Prostate gland (tissue), 2 donors: Measurements from ENCODE around the gene NRF1. TPM values are rescaled to one million over a fixed set of nuclear protein-coding genes. Genes with fewer than 3 reads are reported as not detected.

ENCODE experiments used
- DNase-seq: peaks from one replicate; pipeline ENCODE4 v3.0.0-alpha.2; 2019; ENCODE audit warnings: low spot score
- H3K27ac ChIP-seq, 2 donors: fragments of 200-600 bp; sonication (generic); 2 replicates each; pipeline ENCODE4 v1.5.1; 2017 to 2019
- H3K27me3 ChIP-seq: fragments of 200-600 bp; sonication (generic); replicated peaks from 2 replicates; pipeline ENCODE4 v1.5.1; 2019; ENCODE audit not compliant: insufficient read depth
- H3K36me3 ChIP-seq, 2 donors: fragments of 200-600 bp; sonication (generic); 1 replicate in 1 of 2; 2 replicates in 1 of 2; pipeline versions ENCODE4 v1.5.1 to v1.8.1; 2017 to 2019
- H3K4me1 ChIP-seq: fragments of 200-600 bp; sonication (generic); replicated peaks from 2 replicates; pipeline ENCODE4 v1.5.1; 2019
- H3K4me3 ChIP-seq, 2 donors: fragments of 200-600 bp; sonication (generic); 2 replicates each; pipeline ENCODE4 v1.5.1; 2017 to 2019
- H3K9me3 ChIP-seq: fragments of 200-600 bp; sonication (generic); 2 replicates; pipeline ENCODE4 v1.5.1; 2017
- CTCF ChIP-seq, 4 experiments: fragments of 200-600 bp in 2 of 4; fragments of 450-650 bp in 2 of 4; sonication (generic) in 2 of 4; IDR thresholded peaks; 1 replicate in 3 of 4; 2 replicates in 1 of 4; pipeline ENCODE4 v1.5.1; 2016 to 2019; ENCODE audit warnings: antibody characterized with exemption in 4 of 4, mild to moderate bottlenecking in 2 of 4, moderate library complexity in 2 of 4
- POLR2A ChIP-seq: fragments of 450-650 bp; IDR thresholded peaks from one replicate; pipeline ENCODE4 v1.6.1; 2016; ENCODE audit warnings: antibody characterized with exemption, mild to moderate bottlenecking
- POLR2AphosphoS5 ChIP-seq: sonication (generic); formaldehyde crosslinking; IDR thresholded peaks from one replicate; pipeline ENCODE4 v1.6.1; 2017; ENCODE audit warnings: antibody characterized with exemption
- WGBS: methylation state at CpG from one replicate; pipeline ENCODE4 v1.1.5; 2018; 5-methylcytosine and 5-hydroxymethylcytosine counted together
- intact Hi-C: fragments of 100-400 bp; cut with DNase I; formaldehyde crosslinking; loops from one replicate; pipeline ENCODE4 v1.14.2; 2022
- total RNA-seq, 2 donors: library from RNA; depleted of rRNA; stranded (reverse); fragments of >200 nt; gene quantifications; one replicate each; pipeline ENCODE4 v1.1.0, GENCODE V29; 2016

The NRF1 gene
- total RNA-seq, 2 donors from 2014 or later = 22.3 to 27.0 TPM

DNA sequence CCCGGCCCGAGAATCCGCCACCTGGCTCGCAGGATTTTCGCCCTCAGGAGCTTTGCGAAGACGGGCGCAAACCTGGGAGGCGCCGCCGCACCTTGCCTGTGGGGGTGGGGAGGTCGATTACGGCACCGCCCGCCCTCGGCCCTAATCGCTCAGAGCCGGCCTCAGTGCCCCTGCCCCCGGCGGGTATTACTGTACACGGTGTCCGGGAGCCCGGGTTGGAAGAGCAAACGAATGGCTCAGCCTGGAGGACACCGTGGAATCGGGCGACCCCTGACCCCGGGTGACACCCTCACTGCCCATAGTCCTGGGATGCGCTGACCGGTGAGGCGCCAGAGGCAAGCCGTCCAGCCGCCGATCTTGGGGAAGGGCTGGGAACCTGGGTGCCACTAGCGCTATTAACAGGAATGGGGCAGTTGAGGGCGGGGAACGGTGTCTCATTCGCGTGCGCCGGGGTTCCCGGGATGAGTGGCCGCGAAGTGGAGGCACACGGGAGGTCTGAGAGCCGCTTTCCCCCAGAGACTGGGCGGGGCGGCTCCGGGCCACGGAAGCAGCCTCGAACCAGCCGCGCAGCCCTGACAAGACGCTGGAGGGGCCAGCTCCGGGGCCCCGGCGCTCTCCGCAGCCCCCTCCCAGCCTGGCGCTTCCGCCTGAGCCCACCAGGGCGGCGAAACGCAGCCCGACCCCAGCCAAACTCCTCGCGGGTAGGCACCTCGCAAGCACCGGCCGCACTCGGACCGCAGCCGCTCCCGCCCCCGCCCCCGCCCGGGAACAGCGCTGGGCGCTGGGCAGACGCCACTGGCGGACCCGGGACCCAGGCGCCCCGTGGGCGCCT, 167.5 kb downstream of the NRF1 start:
- H3K27me3 ChIP-seq = peaks cover 16% of the 10 kb centered on the region
- TF ChIP-seq POLR2A (no peak), CTCF (IDR thresholded peaks at IDR 0.05) (peak in 1 of 4 experiments; percentile 30)
- WGBS = 5% methylated on average over 50 of the region's 84 CpGs
- H3K4me3 ChIP-seq = peak overlapping the region; percentile 51 to 53
- no peak for DNase-seq
- peak overlapping the region; percentile 69 to 71 for H3K27ac ChIP-seq
- H3K4me1 ChIP-seq = peaks cover 13% of the 10 kb centered on the region
- intact Hi-C loops = no loop called here
- no peaks in the 10 kb centered on the region for H3K36me3 ChIP-seq
- H3K9me3 ChIP-seq = no peaks in the 10 kb centered on the region

DNA sequence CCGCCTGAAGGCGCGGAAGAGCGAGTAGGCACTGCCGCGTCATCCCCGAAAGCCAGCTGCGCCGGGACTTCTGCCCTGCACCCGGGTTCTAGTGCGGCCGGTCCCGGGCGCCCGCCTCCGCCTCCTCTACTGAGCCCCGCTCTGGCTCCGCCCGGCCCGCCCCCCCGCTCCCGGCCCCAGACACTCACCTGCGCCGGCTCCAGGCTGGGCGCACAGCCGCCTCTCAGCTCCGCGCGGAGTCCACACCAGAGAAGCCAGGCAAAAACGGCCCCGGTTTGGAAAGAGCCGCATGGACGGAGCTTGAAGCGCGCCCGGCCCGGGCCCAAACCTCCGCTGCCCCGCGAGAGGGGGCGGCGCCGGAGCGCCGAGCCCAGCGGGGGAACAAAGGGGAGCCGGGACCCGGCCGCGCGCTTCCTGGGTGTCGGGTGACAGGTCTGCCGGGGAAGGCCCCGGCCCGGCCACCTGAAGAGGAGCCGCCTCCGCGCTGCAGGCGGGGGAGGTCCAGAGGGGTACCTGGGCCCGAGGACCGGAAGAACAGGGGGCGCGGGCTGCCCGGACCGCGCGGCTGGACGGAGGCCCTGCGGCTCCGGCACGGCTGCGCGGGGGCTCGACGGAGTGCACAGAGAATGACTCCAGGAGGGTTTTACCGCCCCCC, 168.2 kb downstream of the NRF1 start:
- peaks cover 19% of the 10 kb centered on the region for H3K27me3 ChIP-seq
- peak overlapping the region; percentile 51 to 53 for H3K4me3 ChIP-seq
- intact Hi-C loops = no loop called here
- H3K4me1 ChIP-seq = peaks cover 16% of the 10 kb centered on the region
- H3K9me3 ChIP-seq = no peaks in the 10 kb centered on the region
- 1% methylated on average over 39 of the region's 76 CpGs for WGBS
- peak overlapping the region; percentile 69 to 71 for H3K27ac ChIP-seq
- H3K36me3 ChIP-seq = no peaks in the 10 kb centered on the region
- DNase-seq = peak; percentile 49
- TF ChIP-seq POLR2A (peak; percentile 53), POLR2AphosphoS5 (no peak)

GRCh38 chr7:129780257-129780973, 168.9 kb downstream of the NRF1 start:
- Histone ChIP-seq H3K27me3 (peaks cover 24% of the 10 kb centered on the region), H3K36me3 (no peaks in the 10 kb centered on the region), H3K4me3 (peak overlapping the region; percentile 51 to 53), H3K4me1 (peaks cover 16% of the 10 kb centered on the region), H3K27ac (peak overlapping the region; percentile 69 to 71), H3K9me3 (no peaks in the 10 kb centered on the region)
- no peak for TF ChIP-seq POLR2A
- TF ChIP-seq POLR2AphosphoS5 = peak; percentile 11
- 1% methylated on average over 27 of the region's 64 CpGs for WGBS
- DNase-seq = peak; percentile 92
- intact Hi-C loops = no loop called here

DNA sequence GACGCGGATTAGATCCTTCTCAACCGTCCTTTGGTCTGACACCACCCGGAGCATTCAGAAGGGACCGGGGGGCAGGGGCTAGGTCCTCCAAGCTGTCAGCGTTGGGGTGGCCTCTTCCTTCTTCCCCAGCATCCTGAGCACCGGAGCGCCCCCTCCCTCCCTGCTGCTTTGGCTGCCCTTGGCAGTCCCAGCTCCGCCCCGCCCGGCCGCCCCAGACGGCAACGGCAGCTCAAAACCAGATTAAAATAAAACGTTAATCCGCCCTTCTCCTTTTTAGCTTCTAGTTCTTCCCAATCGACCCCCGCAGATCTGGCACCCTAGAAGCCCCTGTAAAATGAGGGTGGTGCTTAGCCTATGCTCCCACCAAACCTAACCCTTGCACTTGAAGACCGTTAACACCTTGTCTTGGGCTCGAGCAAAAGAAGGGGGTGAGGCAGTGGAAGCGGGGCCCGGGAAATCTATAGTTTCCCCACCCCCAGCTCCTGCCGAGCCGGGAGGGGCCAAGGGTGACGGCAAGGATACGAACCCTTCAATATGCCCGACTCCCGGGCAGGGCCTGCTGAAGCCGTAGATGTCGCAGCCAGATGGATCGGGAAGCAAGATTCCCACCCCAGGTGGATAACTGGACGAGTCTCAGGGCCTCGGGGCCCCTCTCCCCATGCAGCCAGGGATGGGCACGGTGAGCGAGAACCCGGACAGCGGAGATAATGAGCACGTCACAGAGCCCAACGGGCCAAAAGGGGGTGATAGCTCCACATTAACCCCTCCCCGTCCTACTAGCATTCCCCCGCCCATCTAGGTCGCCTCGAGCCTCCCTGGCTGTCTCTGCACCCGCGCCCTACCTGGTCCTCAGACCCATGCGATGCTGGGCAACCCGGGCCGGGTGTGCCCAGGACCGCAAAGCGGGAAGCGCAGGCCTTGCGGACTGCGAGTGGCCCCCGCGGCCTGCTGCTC, 169.7 kb downstream of the NRF1 start:
- Histone ChIP-seq H3K4me1 (peaks cover 16% of the 10 kb centered on the region), H3K36me3 (no peaks in the 10 kb centered on the region), H3K27ac (no peak overlapping the region), H3K4me3 (peak overlapping the region; percentile 51 to 53), H3K9me3 (no peaks in the 10 kb centered on the region), H3K27me3 (peaks cover 29% of the 10 kb centered on the region)
- intact Hi-C loops = no loop called here
- under 1% methylated on average over 49 of the region's 55 CpGs for WGBS
- no peak for TF ChIP-seq POLR2A
- TF ChIP-seq POLR2AphosphoS5 = no peak
- TF ChIP-seq CTCF (IDR thresholded peaks at IDR 0.05) = no peak
- peak; percentile 10 for DNase-seq

DNA sequence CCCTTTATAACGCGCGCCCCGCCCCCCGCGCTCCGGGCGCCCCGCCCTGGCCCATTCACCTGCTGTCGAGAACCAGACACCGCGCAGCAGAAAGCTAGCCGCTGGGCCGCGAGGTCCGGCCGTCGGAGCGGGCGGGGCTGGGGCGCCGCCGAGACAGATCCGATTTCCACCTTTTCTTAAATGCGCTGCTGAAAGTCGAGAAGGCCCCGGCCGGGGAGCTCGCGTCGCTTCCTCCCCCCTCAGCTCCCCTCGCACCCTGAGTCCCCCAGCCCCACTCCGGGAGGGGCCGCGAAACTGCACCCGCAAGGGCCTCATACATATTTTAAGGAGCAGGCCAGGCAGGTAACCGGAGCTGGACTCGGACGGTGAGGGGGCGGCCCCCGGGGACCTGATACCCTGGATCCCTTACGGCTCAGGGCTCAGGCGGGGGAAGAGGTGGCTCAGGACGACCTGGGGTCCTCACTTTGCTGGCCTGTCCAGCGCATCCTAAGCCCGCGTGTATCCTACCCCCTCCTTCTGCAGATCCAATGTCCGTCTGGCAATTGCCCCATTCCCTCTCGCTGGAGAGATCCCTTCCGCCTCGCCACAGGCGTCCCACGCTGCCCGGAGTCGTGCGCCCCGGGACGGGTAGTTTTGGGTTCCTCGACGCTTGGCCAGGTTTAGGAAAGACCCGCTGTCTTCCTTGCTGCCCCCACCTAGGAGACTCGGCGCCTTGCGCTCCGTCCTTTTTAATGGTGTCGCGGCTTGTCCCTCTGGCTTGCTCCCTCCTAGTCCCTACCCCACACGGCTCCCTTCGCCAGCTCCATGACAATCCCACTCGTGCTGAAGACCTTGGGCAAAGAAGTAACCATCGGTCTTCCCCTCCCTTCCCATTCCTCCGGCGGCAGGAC, 170.7 kb downstream of the NRF1 start:
- Histone ChIP-seq H3K4me3 (peak overlapping the region in 1 of 2 donors; percentile 53), H3K4me1 (peaks cover 16% of the 10 kb centered on the region), H3K27me3 (peaks cover 29% of the 10 kb centered on the region), H3K9me3 (no peaks in the 10 kb centered on the region), H3K27ac (no peak overlapping the region), H3K36me3 (no peaks in the 10 kb centered on the region)
- WGBS = 3% methylated on average over 73 of the region's 73 CpGs
- DNase-seq = no peak
- TF ChIP-seq POLR2A = no peak
- TF ChIP-seq POLR2AphosphoS5 = no peak
- TF ChIP-seq CTCF (IDR thresholded peaks at IDR 0.05) = no peak
- intact Hi-C loops = no loop called here
